HG03039 (cell line): ENCODE results near the gene TUBA3D.
"Not testable (repeated sequence)": the region's sequence is repeated elsewhere in the genome, so short reads cannot be mapped to it uniquely, and the experiment has no call there.

Experiments used
- ATAC-seq: cut with Tn5 transposase; IDR thresholded peaks from one replicate; pipeline ENCODE4 v1.9.1; 2021; ENCODE audit warnings: mild to moderate bottlenecking, moderate library complexity; ENCODE audit not compliant: unreplicated experiment

TUBA3D gene

DNA sequence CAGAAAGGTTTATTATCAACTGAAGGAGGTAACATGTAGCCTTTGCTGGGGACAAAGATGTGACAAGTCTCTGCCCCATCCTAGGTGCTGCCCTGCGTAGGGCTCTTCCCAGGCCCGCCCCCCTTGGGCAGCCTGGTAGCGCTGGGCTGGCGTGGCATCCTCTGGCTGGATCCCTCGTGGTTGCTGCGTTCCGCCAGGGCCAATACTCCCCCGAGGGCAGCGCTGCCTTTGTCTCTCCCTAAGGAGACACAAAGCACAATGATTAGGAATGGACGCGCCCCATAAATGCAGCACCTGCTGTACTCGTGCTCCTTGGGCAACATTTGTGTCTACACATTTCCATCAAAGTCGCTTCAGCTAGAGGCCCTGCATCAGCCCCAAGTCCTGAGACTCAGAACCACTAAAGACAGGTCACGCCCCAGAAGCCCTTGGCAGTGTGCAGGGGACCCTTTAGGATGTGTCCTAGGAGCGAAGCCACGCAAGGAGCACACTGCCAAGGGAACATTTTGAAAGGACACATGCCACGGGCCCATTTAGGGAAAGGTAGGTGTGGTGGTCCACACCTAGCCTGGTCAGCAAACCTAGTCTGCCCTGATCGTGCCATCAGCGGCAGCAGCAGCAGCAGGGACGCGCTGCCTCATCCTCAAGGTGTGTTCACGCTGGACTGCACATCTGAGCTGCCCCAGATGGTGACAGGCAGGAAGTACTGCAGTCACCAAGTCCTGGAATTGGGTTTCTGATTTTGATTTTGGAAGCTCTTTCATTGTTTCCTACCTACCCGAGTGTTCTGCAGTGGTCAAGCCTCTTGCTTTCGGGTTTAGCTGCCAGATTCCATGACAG is 8.3 kb downstream of the TUBA3D start:
- not testable (repeated sequence) for ATAC-seq

DNA sequence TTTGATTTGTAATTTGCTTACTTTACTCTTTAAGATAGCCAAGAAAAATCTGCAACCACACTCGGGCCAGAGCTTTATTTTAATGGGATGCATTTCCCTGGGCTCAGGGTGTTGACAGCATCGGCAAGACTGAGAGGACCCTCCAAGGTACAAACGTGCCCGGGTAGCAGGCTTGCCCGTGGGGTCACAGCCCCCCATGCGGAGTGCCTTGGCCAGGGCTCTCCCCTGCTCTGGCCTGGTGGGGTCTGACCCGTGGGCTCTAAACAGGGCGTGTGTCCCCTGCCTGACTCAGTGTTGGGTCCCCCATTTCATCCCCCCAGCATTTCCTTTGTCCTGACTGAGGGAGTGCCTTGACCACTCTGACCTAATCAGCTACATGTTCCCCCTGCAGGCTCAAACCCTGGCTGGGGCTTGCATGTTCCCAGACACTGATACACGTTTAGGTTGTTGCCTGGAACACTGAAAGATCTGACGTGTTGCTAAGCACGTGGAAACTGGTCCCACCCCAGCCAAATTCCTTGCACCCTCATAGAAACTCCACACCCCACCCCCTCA is 9.1 kb downstream of the TUBA3D start:
- ATAC-seq = not testable (repeated sequence)

DNA sequence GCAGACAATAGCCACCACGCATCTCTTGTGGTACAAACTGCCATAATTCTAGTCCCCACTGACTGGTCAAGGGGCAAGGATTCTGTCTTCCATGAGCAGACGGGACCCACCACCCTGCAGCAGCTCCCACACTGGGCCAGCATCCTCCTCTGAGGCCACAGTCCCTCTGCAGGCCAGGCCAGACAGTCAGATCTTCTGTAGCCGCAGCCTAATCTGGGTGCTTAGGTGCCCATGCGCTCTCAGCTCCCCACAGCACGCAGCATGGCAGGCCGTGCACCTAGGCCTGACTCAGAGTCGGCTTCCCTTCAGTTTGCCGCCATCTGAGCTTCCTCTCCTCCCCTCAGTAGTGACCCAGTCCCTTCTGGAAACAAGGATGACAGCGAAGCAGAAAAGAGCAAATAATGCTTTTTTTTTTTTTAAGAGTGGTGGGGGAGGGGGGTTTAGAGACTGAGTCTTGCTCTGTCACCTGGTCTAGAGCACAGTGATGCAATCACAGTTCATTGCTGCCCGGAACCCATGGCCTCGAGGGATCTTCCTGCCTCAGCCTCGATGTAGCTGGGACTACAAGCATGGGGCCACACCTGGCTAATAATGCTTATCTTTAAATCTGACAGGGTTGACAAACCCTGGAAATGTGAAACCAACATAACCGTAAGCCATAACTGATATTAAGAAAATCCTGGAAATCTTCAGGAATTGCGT is 10.4 kb downstream of the TUBA3D start:
- ATAC-seq = not testable (repeated sequence)

GRCh38 chr2:131488306-131489205 is 12.6 kb downstream of the TUBA3D start:
- ATAC-seq = no peak

DNA sequence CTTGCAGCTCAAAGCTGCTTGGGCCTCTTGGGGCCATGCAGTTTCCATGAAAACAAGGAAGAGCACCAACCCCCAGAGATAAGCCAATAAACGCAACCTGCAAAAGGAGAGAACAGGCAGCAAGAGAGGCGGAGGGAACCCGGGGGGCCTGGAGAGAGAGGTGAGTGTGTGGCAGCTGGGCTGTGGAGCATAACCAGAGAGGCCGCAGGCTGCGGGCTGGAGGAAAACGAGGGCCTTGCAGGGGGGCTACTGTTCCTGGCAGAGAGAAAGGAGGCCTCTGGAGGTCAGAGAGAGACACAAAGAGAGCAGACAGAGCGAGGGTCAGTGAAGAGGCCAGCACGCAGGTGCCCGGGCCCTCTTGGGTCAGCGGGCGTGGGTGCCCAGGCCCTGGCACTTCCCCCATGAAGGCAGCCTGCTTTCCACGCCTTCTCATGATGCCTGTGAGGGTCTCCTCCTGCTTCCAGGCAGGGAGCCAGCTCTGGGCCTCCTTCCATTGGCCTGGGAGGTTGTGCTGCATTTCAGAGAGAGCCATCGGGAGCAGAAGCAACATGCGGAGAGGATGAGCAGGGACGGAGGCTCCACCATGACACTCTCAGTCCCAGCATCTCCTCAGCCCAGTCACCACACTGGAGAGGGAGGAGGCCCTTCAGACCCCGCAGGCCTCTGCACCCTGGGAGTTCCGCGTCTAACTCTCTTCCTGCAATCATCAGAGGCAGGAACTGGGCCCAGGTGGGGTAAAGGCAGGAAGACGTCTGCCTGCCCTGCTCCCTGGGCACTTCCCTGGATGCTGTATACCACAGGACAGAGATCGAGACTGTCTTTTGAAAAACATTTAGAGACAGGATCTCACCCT is 14.9 kb downstream of the TUBA3D start:
- ATAC-seq = not testable (repeated sequence)

DNA sequence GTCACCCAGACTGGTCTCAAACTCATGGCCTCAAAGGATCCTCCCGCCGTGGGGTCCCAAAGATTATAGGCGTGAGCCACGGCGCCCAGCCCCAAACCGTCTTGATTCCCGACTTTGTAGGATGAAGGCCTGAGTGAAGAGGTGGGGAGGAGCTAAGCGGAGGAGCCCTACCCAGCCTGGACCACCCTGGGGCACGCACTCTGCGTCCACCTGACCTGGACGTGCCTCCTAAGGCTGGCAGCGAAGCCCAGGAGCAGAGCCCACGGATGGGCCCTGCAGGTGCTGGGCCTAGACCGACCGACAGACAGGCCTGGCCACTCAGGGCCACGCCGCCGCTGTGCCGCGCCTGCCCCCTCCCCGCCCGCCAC is 15.5 kb downstream of the TUBA3D start:
- not testable (repeated sequence) for ATAC-seq

DNA sequence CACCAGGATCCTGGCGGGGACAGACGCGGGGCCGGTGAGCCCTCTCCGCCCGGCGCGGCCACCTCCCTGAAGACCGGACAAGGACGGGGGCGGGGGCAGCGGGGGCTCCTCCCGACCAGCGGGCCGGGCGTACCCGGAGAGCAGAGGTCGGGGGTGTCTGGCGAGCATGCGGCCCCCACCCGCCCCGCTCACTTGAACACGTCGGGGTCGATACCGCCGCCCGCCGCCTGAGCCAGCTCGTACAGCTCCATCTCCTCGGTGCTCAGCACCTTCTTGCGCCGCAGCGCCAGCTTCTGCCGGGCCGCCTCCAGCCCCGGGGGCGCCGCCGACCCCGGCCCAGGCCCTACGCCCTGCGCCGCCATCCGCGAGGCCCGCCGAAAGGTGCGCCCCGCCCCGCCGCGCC is 16.1 kb downstream of the TUBA3D start, which contains the start of gene MZT2A:
Gene MZT2A (minus strand): TSS at position 383 of the 403 bp plus-strand sequence. CDS start 21 bp downstream, at position 362.
- ATAC-seq = peak; percentile 14

GRCh38 chr2:131492418-131493198 is 16.7 kb downstream of the TUBA3D start:
- ATAC-seq = peak; percentile 69

GRCh38 chr2:131493199-131493968 is 17.5 kb downstream of the TUBA3D start:
- ATAC-seq = peak; percentile 14

GRCh38 chr2:131495506-131495905 is 19.6 kb downstream of the TUBA3D start:
- ATAC-seq = not testable (repeated sequence)

GRCh38 chr2:131498321-131498973 is 22.5 kb downstream of the TUBA3D start:
- peak; percentile 98 for ATAC-seq

DNA sequence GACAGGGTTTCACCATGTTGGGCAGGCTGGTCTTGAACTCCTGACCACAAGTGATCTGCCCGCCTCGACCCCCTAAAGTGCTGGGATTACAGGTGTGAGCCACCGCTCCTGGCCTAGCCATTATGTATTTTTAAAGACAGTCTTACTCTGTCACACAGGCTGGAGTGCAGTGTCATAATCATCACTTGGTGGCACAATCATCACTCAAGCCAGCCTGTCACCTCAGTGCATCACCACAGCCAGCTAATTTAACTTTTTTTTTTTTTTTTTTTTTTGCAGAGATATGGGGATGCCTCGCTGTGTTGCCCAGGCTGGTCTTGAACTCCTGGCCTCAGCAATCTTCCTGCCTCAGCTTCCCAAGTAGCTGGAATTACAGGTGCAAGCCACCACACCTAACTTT is 27.7 kb downstream of the TUBA3D start:
- not testable (repeated sequence) for ATAC-seq

DNA sequence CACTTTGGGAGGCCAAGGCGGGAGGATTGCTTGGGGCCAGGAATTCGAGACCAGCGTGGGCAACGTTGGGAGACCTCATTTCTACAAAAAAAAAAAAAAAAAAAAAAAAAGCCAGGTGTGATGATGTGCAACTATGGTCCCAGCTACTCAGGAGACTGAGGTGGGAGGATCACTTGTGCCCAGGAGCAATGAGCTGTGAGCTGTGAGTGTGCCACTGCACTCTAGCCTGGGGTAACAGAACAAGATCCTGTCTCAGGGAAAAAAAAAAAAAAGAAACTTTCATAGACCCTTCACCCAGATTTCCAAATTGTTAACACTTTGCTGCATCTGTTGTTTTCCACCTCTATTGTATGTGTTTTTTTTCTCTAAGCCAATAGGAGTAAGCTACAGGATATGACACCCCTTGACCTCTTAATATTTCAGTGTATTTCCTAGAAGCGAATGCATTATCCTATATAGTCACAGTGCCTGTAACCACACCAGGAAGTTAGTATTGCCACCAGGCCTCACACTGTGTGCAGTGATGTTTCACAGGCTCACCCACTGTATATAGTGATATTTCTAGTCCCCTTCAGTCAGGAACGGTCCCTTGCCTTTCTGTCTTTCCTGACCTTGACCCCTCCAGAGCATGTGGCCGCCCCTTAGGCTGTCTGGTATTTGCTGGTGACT is 28.3 kb downstream of the TUBA3D start:
- not testable (repeated sequence) for ATAC-seq

GRCh38 chr2:131509615-131510014 is 33.7 kb downstream of the TUBA3D start:
- no peak for ATAC-seq

- not testable (repeated sequence) for ATAC-seq
Observed at GRCh38 chr2:131511291-131511968, 35.5 kb downstream of the TUBA3D start.
